Measurements from ENCODE around the gene SNRNP27. TPM values are rescaled to one million over a fixed set of nuclear protein-coding genes. Genes with fewer than 3 reads are reported as not detected.

SNRNP27 gene
- total and polyA plus RNA-seq, 2 of the 8 experiments (the other 6 are each of a cell fraction or from before 2014, with no cell fraction given) = 11.1 to 40.5 TPM

- Histone ChIP-seq H3K23ac (ENCODE audit: insufficient read length) (no peak overlapping the region), H2AK5ac (ENCODE audit: low read depth, low read length) (no peak overlapping the region), H2BK120ac (replicated peaks; ENCODE audit: low read depth, low read length) (no peak overlapping the region), H4K91ac (replicated peaks; ENCODE audit: insufficient read length, low read length) (no peak overlapping the region), H3K79me1 (ENCODE audit: low read depth, low read length) (no peaks in the 10 kb centered on the region), H2BK15ac (ENCODE audit: low read length) (no peak overlapping the region), H3K4me1 (replicated peaks in 1 of 4; ENCODE audit: control insufficient read depth in 3 of 4, insufficient read depth in 4 of 4, low read length in 3 of 4) (no peaks in the 10 kb centered on the region), H4K8ac (ENCODE audit: extremely low read depth, insufficient read depth, low read length) (no peak overlapping the region), H3K36me3 (ENCODE audit: control insufficient read depth in 2 of 4, insufficient read depth in 4 of 4, low read length in 3 of 4) (peaks cover 0 to 3% (median 0%) of the 10 kb centered on the region in 4 experiments; a peak in 1 of 8 replicates), H4K20me1 (replicated peaks in 1 of 2; ENCODE audit: control insufficient read depth in 1 of 2, insufficient read depth in 2 of 2, low read length in 2 of 2) (no peaks in the 10 kb centered on the region), H3K79me2 (ENCODE audit: control insufficient read depth in 1 of 2, insufficient read depth in 2 of 2, low read length in 2 of 2) (no peaks in the 10 kb centered on the region), H2BK12ac (ENCODE audit: low read depth, low read length) (no peak overlapping the region), H3K4me3 (ENCODE audit: extremely low read depth in 1 of 4, insufficient read depth in 2 of 4, low read depth in 3 of 4, low read length in 4 of 4) (no peak overlapping the region), H3K4ac (replicated peaks; ENCODE audit: insufficient read length, low read depth, low read length) (no peak overlapping the region), H3K27ac (ENCODE audit: low read depth, low read length) (no peak overlapping the region), H3K56ac (replicated peaks; ENCODE audit: insufficient read length, low read depth, low read length) (no peak overlapping the region), H2BK5ac (ENCODE audit: low read depth, low read length) (no peak overlapping the region), H3K9ac (replicated peaks in 1 of 4; ENCODE audit: extremely low read depth in 1 of 4, low read depth in 3 of 4, low read length in 3 of 4) (no peak overlapping the region), H3K18ac (ENCODE audit: extremely low read depth, low read length) (no peak overlapping the region), H3K23me2 (ENCODE audit: low read depth, low read length) (no peaks in the 10 kb centered on the region), H3K9me3 (ENCODE audit: insufficient read depth in 2 of 2, low read depth in 1 of 2, low read length in 1 of 2) (no peaks in the 10 kb centered on the region), H3K14ac (ENCODE audit: insufficient read length) (no peak overlapping the region), H3K4me2 (ENCODE audit: insufficient read depth in 1 of 2, low read depth in 2 of 2, low read length in 2 of 2) (no peak overlapping the region), H2AFZ (ENCODE audit: low read length) (no peak overlapping the region), H2BK20ac (ENCODE audit: low read length) (no peak overlapping the region), H3K27me3 (replicated peaks in 1 of 4; ENCODE audit: control insufficient read depth in 3 of 4, extremely low read depth in 1 of 4, insufficient read depth in 3 of 4, low read length in 3 of 4) (no peaks in the 10 kb centered on the region), H4K5ac (ENCODE audit: insufficient read length, low read depth, low read length) (no peak overlapping the region)
- DNase-seq (ENCODE audit: low read depth in 1 of 2, low spot score in 2 of 2) (no peak), FAIRE-seq (no peak)
- 96% methylated on average over 3 of the region's 3 CpGs; no CpG with 5 or more reads in 1 of the 2 experiments for WGBS, 2 experiments (ENCODE audit: extremely low coverage in 1 of 2, insufficient coverage in 1 of 2, insufficient read length in 1 of 2, insufficient replicate concordance in 2 of 2, low coverage in 1 of 2, low lambda C conversion rate in 2 of 2, missing lambda C conversion rate in 1 of 2)
- TF ChIP-seq ATF2 (IDR thresholded peaks at IDR 0.05; ENCODE audit: low read length) = no peak
- no peak for TF ChIP-seq SP2 (IDR thresholded peaks at IDR 0.05; ENCODE audit: low read length)
- TF ChIP-seq BACH1 (IDR thresholded peaks at IDR 0.05; ENCODE audit: low read length) = no peak
- no peak for TF ChIP-seq GTF2F1 (IDR thresholded peaks at IDR 0.05; ENCODE audit: borderline replicate concordance, low read depth, low read length)
- no peak for TF ChIP-seq ZNF274 (IDR thresholded peaks at IDR 0.05; ENCODE audit: borderline replicate concordance, extremely low read depth, low read length)
- TF ChIP-seq RFX5 (IDR thresholded peaks at IDR 0.05; ENCODE audit: borderline replicate concordance, low read depth, low read length) = no peak
- TF ChIP-seq CBX5 (IDR thresholded peaks at IDR 0.05; ENCODE audit: low read depth, low read length) = no peak
- no peak for TF ChIP-seq EP300 (IDR thresholded peaks at IDR 0.05; ENCODE audit: borderline replicate concordance in 1 of 2, low read depth in 2 of 2, low read length in 2 of 2)
- TF ChIP-seq E2F6 (IDR thresholded peaks at IDR 0.05) = no peak
- CTCF ChIA-PET (ENCODE audit: partially characterized antibody) = interaction anchor here (1.4 to 2.1 kb wide), 3 partner anchors 12 to 148 kb away, joined by 4 to 7 read pairs (median 5); no protein-coding TSS in a partner anchor
- POLR2A ChIA-PET (ENCODE audit: partially characterized antibody) = interaction anchor here (0.6 to 1.4 kb wide), 5 partner anchors 9 to 370 kb away, joined by 3 to 7 read pairs (median 3); partner anchors contain the start of gene MXD1
These were observed 29.4 kb downstream of the SNRNP27 start for GRCh38 chr2:69923116-69923515.

Data from H1 (cell line).